Muscle layer of duodenum (tissue), 2 donors: Measurements from ENCODE around the gene ABHD1.
"Not testable (repeated sequence)": the region's sequence is repeated elsewhere in the genome, so short reads cannot be mapped to it uniquely, and the experiment has no call there.

Experiments used
- H3K27ac ChIP-seq: one replicate; pipeline ENCODE4 v1.7.0; 2013; ENCODE audit warnings: mild to moderate bottlenecking, low read length
- H3K27me3 ChIP-seq: one replicate; pipeline ENCODE4 v1.7.0; 2013; ENCODE audit warnings: low read depth, mild to moderate bottlenecking, control low read depth, low read length
- H3K36me3 ChIP-seq, 2 donors: one replicate each; pipeline ENCODE4 v1.7.0; 2013; ENCODE audit warnings: low read length in 2 of 2, control low read depth in 1 of 2, mild to moderate bottlenecking in 1 of 2; ENCODE audit not compliant: insufficient read depth in 2 of 2, control insufficient read depth in 1 of 2
- H3K4me1 ChIP-seq, 2 donors: one replicate each; pipeline ENCODE4 v1.7.0; 2013; ENCODE audit warnings: low read length in 2 of 2, mild to moderate bottlenecking in 2 of 2, control low read depth in 1 of 2, moderate library complexity in 1 of 2; ENCODE audit not compliant: insufficient read depth in 2 of 2, control insufficient read depth in 1 of 2
- H3K4me3 ChIP-seq, 2 donors: one replicate each; pipeline ENCODE4 v1.7.0; 2013; ENCODE audit warnings: low read length in 2 of 2, low read depth in 1 of 2, mild to moderate bottlenecking in 1 of 2
- H3K9me3 ChIP-seq, 2 donors: one replicate each; pipeline ENCODE4 v1.7.0; 2013; ENCODE audit warnings: low read length in 2 of 2, control low read depth in 1 of 2, mild to moderate bottlenecking in 1 of 2; ENCODE audit not compliant: control insufficient read depth in 1 of 2
- donor health status: healthy.

The ABHD1 gene

DNA sequence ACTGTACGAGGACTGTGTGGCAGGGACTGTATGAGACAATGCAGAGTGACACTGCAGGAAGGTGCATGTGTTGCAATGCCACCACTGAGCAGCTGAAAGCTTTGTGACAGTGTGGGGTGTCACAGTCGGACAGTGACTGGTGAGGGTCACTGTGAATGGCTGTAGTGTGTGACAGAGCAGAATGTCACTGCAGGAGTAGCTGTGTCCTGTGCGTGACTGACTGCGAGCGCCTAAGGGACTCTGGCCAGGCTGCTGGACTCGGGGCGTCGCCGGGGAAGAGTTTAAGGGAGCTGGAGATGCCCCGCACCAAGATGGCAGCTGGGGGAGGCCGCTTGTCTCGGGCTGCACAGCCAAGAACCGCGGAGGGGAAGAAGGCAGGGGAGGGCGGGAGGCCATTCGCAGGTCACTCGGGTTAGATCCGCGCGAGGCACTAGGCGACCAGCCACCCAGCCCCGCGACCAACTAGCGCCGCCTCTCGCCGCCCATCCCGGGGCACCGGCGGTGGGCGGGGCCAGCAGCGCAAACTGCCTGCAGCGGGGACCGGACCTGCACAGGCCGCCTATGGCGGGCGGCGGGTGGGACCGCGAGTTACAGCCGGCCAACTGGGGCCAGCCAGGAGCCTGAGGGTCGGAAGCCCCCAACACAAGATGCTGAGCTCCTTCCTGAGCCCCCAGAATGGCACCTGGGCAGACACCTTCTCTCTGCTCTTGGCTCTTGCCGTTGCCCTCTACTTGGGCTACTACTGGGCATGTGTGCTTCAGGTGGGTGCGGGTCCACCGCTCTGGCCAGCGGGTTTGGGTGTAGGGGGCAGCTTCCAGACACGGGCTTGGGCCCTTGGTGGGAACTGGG, at the start of gene ABHD1:
Gene ABHD1 (plus strand): TSS at position 514 of the 849 bp plus-strand sequence. CDS start 134 bp downstream, at position 648.
- Histone ChIP-seq H3K27me3 (peaks cover 4% of the 10 kb centered on the region), H3K9me3 (no peaks in the 10 kb centered on the region), H3K4me1 (peaks cover 4 to 5% of the 10 kb centered on the region in 2 donors), H3K36me3 (no peaks in the 10 kb centered on the region), H3K4me3 (peak within 1 kb of the TSS; percentile 75 to 89), H3K27ac (no peak within 1 kb of the TSS)

DNA sequence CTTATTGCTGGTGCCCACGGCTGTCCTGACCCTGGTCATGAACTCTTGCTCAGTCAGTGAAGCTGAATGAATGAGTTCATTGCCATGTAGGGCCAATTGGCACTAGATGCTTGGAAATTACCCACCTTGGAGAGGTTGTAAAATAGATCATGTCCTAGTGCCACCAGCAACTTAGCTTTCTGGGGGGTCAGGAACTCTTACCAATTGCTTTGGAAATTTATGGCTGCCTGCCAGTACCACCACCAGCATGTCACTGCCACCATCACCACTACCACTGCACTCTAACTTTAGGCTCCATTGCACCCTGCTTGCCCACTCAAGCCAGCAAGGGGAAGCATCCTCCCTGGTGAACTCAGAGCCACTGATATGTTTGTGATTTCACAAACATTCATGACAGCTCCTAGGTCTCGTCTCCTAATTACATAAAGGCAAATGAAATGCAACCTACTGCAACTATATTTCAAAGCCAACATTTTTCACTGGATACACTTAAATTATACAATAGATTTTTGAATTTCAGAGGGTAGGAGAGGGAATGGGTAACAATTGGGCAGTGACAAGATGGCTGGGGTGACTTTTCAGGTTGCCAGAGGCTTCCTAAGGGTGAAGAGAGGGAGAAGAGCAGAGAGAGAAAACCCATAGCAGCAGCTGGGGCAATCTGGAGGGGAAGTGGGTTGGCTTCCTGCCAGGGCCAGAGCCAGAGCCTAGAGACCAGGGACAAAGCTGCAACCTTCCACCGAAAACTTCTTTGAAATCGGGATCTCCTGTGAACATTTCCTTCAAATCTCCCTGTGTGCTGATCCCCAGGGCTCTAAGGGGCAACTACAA, 48.7 kb upstream of the ABHD1 start:
- Histone ChIP-seq H3K27ac (no peak overlapping the region), H3K27me3 (no peaks in the 10 kb centered on the region), H3K4me1 (peaks cover 16 to 53% of the 10 kb centered on the region in 2 donors), H3K9me3 (no peaks in the 10 kb centered on the region), H3K36me3 (no peaks in the 10 kb centered on the region), H3K4me3 (no peak overlapping the region)

DNA sequence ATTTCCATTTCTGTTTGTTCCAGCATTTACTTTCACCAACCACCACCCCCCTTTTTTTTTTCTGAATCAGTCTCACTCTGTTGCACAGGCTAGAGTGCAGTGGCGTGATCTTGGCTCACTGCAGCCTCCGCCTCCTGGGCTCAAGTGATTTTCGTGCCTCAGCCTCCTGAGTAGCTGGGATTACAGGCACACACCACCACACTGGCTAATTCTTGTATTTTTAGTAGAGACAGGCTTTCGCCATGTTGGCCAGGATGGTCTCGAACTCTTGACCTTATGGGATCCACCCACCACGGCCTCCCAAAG, 48.1 kb upstream of the ABHD1 start:
- not testable (repeated sequence) for H3K36me3 ChIP-seq, H3K4me3 ChIP-seq, H3K9me3 ChIP-seq, H3K27ac ChIP-seq, H3K27me3 ChIP-seq
- peaks cover 11 to 52% of the 10 kb centered on the region in 2 donors for H3K4me1 ChIP-seq

DNA sequence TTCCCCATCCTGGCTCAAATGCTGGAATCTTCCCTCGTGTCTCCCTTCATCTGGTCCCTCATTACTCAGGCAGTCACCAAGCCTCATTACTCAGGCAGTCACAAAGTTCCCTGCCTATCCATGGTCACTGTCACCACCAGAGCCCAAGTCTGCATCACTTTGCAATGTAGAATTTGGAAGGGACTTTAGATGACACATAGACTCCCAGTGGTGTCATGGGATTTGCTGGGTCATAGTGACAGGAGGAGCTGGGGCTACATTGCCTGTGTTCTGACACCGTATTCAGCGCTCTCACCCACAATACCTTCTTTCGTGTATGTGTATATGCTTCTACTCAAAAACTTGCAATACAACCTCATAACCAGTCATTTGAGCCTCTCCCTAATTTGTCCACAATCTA, 47.3 kb upstream of the ABHD1 start:
- Histone ChIP-seq H3K36me3 (no peaks in the 10 kb centered on the region), H3K4me3 (no peak overlapping the region), H3K27ac (no peak overlapping the region), H3K4me1 (peaks cover 12 to 57% of the 10 kb centered on the region in 2 donors), H3K9me3 (no peaks in the 10 kb centered on the region), H3K27me3 (no peaks in the 10 kb centered on the region)

DNA sequence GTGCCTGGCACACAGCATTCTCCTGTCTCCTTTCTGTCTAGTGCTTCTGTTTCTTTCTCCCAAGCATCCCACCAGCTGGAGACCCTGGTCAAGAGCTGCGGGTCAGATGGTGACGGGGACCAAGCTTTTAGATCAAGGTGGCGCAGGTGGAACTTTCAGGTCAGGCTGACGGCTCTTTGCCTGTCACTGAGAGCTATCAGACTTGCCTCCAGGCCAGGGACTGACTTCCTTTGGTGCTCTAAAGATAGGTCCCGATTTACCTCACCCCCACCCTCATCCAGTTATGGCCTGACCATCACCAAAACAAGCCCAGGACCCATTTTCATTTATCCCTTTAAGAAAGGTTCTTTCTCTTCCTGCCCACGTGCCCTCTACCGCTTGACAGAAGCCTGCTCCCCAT, 46.4 kb upstream of the ABHD1 start:
- H3K4me3 ChIP-seq: no peak overlapping the region
- H3K36me3 ChIP-seq: peaks cover 0 to 4% of the 10 kb centered on the region in 2 donors
- H3K9me3 ChIP-seq: no peaks in the 10 kb centered on the region
- H3K27me3 ChIP-seq: no peaks in the 10 kb centered on the region
- peaks cover 18 to 65% of the 10 kb centered on the region in 2 donors for H3K4me1 ChIP-seq
- H3K27ac ChIP-seq: no peak overlapping the region

DNA sequence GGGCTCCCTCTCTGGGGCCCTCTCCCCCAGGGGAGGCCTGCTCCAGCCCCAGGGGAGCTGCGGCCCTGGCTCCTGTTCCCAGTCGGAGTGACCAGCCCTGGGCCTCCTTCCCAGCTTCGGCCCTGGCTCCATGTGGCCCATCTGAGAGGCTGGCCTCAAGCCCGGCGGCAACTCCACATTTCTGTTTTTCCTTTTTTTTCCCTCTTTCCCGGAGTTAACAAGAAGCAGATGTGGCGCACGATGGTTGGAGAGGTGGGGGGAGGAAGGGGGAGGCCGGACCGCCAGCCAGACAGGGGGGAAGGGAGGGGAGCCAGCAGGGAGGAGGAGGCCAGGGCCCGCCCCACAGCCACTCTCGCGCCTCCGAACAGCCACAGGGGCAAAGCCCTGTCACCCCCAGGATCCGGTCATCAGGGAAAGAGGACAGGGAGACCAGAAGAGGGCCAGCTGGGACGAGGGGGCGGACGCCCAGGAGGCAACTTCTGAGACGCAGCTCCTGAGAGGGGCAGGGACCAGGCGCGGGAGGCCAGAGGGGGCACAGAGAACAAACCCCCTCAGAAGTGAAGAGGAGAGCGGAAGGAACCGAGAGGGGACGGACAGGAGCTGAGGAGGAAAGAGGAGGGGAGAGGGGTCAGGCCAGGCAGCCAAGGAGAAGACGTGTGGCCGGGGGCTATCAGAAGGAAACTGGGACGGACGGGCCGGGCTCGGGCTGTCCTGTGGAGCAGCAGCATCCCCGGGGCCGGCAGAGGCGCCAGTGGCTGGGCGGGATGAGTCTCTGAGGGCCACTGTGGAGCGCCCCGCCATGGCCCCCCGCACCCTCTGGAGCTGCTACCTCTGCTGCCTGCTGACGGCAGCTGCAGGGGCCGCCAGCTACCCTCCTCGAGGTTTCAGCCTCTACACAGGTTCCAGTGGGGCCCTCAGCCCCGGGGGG, 45.1 kb upstream of the ABHD1 start, which contains the start of gene EMILIN1:
Gene EMILIN1 (plus strand): TSS at position 349 of the 928 bp plus-strand sequence. CDS start 451 bp downstream, at position 800.
- Histone ChIP-seq H3K9me3 (no peaks in the 10 kb centered on the region), H3K27me3 (no peaks in the 10 kb centered on the region), H3K27ac (peak within 1 kb of the TSS; percentile 74), H3K36me3 (peaks cover 0 to 13% of the 10 kb centered on the region in 2 donors), H3K4me3 (peak within 1 kb of the TSS; percentile 72 to 73), H3K4me1 (peaks cover 18 to 65% of the 10 kb centered on the region in 2 donors)

DNA sequence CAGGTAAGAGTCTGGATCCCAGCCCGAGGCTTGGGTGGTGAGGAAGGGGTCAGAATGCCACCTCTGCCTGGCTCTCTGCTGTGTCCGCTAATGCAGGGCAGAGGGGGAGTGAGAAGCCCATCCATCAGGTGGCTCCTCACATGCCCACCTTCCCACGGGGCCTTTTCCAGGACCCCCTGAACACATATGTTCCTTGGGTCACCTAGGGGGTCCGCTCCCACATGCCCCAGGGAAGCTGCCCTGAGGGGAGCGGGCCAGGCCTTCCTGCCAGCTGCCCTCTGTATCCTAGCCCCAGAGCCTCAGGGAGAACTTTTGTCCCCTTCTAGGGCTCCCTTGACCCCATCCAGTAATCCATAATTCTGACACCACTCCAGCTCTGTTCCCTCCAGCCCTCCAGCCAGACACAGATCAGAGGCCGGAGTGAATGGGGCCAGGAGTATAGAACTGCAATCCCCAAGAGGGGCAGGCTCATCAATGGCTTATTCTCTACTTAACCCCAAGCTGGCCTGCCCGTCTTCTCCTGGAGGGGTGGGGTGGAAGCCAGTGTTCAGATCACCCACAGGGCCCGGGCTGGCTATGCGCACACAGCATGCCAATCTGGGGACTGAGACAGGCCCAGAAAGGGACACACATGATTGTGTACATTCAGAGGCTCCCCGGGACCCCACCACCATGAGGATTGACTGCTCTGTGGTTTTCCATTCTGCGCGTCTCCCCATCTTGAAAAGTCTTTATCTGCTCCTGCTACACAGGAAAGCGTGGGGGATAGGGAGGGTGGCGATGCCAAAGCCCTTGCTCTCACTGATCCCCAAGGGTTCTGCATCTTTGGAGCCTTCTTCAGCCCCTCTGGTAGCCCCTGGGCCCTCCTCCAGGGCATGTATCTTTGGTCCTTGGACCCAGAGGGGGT, 44.1 kb upstream of the ABHD1 start:
- H3K27me3 ChIP-seq: no peaks in the 10 kb centered on the region
- H3K4me1 ChIP-seq: peaks cover 13 to 65% of the 10 kb centered on the region in 2 donors
- no peaks in the 10 kb centered on the region for H3K9me3 ChIP-seq
- H3K27ac ChIP-seq: peak overlapping the region; percentile 58
- H3K36me3 ChIP-seq: peaks cover 0 to 13% of the 10 kb centered on the region in 2 donors
- H3K4me3 ChIP-seq: peak overlapping the region; percentile 72 to 73

DNA sequence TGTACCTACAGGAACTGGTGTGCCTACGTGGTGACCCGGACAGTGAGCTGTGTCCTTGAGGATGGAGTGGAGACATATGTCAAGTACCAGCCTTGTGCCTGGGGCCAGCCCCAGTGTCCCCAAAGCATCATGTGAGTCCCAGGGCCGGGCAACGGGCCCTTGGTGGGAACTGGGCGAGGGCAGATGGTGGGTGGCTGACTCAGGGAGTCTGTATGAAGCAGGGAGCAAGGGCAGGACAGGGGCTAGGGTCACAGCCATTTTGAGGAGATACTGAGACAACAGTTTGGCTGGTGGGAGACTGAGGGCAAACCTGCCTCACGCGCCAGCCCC, 43.5 kb upstream of the ABHD1 start:
- H3K27me3 ChIP-seq: no peaks in the 10 kb centered on the region
- H3K27ac ChIP-seq: peak overlapping the region; percentile 58
- peaks cover 0 to 13% of the 10 kb centered on the region in 2 donors for H3K36me3 ChIP-seq
- H3K9me3 ChIP-seq: no peaks in the 10 kb centered on the region
- H3K4me3 ChIP-seq: peak overlapping the region; percentile 72 to 73
- H3K4me1 ChIP-seq: peaks cover 12 to 65% of the 10 kb centered on the region in 2 donors

DNA sequence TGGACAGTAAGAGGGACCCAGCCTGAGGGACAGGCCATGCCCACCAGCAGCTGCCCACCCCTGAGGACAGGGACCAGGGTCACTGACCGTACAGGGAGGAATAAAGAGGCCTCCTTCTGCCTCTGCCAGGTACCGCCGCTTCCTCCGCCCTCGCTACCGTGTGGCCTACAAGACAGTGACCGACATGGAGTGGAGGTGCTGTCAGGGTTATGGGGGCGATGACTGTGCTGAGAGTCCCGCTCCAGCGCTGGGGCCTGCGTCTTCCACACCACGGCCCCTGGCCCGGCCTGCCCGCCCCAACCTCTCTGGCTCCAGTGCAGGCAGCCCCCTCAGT, 43.0 kb upstream of the ABHD1 start:
- no peaks in the 10 kb centered on the region for H3K9me3 ChIP-seq
- H3K4me1 ChIP-seq: peaks cover 15 to 65% of the 10 kb centered on the region in 2 donors
- H3K27ac ChIP-seq: peak overlapping the region; percentile 58
- H3K36me3 ChIP-seq: peaks cover 0 to 13% of the 10 kb centered on the region in 2 donors
- H3K4me3 ChIP-seq: peak overlapping the region; percentile 72 to 73
- H3K27me3 ChIP-seq: no peaks in the 10 kb centered on the region
